Astrocyte of the hippocampus (primary cell): Measurements from ENCODE around the gene SEMA5A.

Source experiments
- DNase-seq: peaks from one replicate; pipeline ENCODE4 v3.0.0; 2011; ENCODE audit warnings: low read depth, low spot score

SEMA5A gene

GRCh38 chr5:9331372-9331771 is 214.5 kb downstream of the SEMA5A start:
- no peak for DNase-seq

GRCh38 chr5:9329125-9329524 is 216.8 kb downstream of the SEMA5A start:
- no peak for DNase-seq

GRCh38 chr5:9325549-9325948 is 220.3 kb downstream of the SEMA5A start:
- no peak for DNase-seq

DNA sequence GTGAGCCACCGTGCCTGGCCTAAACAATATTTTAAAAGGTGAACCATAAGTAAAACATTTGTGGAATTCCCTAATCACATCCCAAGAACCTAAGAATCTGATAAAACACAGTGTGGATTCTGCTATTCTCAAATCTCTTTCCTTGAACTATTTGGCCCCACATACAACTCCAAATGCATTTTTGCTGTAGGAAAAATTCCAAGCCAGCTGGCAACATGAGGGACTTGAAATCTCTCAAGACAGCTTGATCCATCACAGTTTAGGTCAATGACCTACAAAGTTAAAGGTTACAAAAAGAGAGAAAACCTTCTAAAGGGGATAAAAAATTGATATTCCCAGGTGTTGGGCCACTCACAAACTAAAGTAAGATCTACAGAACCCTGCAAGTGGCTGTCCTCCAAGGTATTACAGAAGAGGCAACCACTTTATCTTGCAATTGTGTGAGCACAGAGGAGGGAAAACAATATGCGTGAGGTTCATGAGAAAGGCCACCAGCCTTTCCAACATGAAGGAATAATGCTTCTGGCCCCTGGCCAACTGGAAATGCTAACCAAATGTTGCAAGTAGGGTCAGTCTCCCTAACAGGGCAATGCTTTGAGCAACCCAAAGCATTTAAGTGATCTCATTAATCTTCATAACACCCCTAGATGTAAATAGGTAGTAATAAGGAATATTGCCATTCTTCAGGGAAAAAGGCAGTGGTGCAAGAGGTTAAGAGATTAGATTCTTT is 221.4 kb downstream of the SEMA5A start:
- DNase-seq, result no peak

- no peak for DNase-seq
Observed at GRCh38 chr5:9320652-9321051, 225.2 kb downstream of the SEMA5A start.

DNA sequence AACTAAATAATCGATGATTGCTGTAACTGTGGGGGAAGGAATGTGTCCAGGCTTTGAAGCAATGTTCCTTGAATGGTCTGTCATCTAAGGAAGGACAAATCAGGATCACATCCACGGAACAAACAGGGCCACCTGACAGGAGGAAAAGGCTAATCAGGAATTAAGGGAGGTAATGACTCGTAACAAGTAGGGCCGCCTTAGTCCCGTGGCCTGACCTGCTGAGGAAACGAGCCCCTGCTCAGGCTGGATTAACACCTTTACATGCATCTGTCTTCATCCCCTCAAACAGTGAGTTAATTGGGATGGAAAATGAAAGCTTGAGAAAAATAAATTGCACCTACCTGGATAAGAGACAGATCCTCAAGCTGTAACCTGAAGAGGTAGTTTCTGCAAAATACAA is 227.8 kb downstream of the SEMA5A start:
- DNase-seq, result no peak

DNA sequence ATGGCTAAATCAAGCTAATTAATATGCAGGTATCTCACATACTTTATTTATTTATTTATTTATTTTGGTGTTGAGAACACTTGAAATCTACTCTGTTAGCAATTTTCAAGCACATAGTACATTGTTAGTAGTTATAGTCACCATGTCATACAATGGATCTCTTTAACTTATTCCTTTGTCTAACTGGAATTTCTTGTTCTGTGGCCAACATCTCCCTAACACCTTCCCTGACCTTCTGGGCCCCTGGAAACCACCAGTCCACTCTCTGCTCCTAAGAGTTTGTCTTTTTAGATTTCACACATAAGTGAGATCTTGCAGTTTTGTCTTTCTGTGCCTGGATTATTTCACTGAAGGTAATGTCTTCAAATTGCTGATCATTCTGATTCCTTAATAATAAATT is 229.1 kb downstream of the SEMA5A start:
- peak; percentile 4 for DNase-seq

DNA sequence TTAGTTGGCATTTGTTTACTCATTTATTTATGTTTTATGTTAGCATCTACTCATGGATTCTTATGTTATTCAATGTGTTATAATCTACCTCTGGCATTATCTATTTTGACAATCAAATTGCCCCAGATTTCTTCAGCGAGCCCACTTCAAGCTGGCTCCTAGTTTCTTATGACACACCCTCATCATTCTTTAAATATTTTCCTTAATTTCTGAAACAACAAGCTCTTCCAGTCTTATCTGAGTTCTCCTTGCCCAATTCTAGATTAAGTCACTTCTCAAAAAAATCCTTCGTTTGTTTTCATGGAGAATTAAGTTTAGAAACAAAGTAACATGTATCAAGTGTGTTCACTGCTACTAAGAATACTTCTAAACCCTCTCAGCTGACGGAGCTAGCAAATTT is 229.8 kb downstream of the SEMA5A start:
- DNase-seq, result no peak

DNA sequence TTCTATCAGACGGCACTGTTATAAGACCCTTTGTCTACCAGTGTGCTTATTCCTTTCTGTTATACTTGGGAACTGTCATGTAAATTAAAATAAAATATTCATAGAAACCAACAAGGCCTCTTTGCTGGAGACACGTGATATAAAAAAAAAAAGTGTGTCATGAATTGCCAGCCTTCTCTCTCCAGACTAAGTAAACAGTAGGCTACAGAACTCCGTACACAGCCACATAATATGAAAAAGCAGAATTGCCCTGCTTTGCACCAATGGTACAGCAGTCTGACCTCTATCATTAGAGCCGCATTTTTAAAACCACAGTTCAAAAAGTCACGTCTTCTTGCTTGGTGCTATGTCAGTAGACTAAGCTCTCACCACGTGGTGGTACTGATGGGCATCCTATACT is 231.3 kb downstream of the SEMA5A start:
- DNase-seq, result no peak

DNA sequence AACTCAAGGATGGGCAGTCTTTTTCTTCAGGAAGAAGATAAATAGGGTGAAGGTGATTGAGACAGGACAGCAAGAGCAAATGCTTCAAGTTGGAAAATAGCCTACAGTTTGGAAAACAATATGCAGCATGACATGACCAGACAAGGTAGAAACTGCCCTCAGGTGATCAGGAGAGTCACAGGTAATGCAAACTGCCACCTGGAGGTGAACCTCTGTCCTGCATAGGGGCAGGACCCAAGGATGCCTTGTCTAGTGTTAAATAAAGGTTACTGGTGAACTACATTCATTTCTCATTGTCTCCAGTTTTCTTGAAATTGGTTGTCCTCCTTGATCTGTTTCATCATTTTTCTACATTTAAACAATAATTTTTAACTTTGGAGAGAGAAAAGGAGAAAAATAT is 232.1 kb downstream of the SEMA5A start:
- DNase-seq, result no peak

- DNase-seq, result no peak
Observed at GRCh38 chr5:9307150-9307549, 238.7 kb downstream of the SEMA5A start.

GRCh38 chr5:9302218-9302617 is 243.7 kb downstream of the SEMA5A start:
- no peak for DNase-seq

DNA sequence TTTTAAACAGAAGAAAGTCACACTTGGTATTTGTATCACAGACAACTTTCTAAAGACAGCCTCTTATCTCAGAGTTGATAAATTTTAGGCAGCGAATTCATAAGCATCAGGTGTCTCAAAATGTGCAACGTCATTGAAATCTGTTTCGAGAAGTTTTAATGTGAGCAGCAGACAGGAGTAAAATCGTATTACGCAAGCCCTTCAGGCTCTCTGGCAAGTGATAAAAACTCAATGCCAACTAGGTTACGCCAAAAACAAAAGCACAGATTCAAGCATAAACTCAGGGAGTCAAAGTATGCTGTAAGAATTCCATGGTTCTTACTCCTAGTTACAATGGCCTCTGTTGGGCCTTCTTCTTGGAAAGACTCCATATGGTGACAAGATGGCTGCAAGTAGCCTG is 244.7 kb downstream of the SEMA5A start:
- no peak for DNase-seq

DNA sequence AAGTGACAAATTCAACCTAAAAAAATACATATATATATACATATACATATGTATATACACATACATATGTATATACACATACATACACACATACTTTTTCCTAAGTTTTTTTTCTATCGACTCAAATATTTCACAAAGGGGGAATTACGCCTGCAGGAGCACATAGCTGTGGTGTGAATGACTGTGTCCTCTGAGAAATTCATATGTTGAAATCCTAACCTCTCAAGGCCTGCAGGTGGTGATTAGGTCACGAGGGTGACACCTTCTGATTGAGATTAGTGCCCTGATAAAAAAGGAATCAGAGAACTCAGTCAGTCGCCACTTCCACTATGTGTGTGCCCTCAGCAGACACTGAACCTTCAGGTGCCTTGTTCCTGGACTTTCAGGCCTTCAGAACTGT is 248.7 kb downstream of the SEMA5A start:
- DNase-seq, result no peak

DNA sequence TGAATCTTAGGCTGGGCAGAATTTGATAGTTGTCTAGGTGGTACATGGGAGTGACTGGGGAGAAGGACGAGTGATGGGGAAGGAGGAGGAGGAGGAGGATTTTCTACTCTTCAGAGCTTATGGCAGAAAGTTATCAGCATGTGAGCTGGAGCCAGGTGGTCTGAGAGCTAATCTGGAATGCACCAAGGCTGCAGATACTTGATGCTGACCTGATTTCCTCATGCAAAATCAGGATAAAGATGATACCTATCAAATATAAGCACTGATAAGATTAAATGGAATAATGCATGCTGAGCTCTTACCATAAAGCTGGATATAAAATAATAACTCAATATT is 250.4 kb downstream of the SEMA5A start:
- no peak for DNase-seq

- DNase-seq, result no peak
Observed at GRCh38 chr5:9294793-9295465, 250.9 kb downstream of the SEMA5A start.

DNA sequence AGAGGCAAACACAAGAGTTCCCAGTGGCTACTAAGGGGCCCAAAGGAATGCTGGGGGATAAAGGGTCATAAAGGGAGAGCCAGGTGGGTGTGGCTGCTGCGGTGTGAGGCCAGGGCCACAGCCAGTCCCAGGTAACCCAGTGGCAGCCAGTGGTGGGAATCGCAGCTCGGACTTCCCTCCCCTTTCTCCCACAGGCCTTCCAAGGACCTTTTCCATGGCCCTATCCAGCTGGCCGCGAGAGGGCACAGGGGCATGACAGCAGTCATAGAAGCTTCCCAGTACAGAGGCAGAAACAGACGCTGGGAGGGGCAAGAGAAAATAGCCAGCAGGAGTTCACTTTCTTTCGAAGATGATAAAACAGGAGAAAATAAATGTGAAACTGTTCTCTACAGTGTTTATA is 257.6 kb downstream of the SEMA5A start:
- no peak for DNase-seq

GRCh38 chr5:9284781-9285307 is 261.0 kb downstream of the SEMA5A start:
- no peak for DNase-seq

DNA sequence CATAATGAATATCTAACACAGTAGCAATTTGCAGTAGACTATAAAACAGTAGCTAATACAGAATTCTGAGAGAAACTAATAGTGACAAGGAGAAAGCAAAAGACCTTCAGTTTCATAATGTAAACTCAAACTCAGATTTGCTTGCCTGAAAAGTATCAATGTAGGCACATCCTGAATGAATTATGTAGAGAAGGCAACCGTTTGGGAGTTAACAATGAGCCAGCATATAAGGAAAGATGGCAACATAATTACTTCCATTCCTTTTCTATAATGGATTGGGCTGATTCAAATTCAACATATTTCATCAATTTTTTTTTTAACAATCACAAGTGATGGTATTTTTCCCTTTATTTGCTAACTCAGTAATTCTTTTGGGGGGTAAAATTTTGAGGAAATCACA is 261.6 kb downstream of the SEMA5A start:
- DNase-seq, result no peak

DNA sequence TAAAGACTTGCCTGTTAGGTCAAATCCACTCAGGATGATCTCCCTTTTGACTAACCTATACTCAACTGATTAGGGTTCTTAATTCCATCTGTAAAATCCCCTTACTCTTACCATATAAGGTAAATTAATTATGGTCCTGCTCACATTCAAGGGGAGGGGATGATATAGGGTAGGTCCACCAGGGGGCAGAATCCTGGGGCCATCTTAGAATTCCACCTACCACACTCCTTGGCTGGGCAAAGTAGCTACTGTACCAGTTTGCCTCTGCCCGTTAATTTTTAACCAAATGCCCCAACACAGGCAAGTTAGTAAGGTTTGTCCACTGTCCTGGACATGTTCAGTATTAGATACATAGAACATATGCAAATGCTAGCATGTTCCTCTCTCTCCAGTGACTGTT is 262.4 kb downstream of the SEMA5A start:
- no peak for DNase-seq

GRCh38 chr5:9283021-9283420 is 262.9 kb downstream of the SEMA5A start:
- DNase-seq, result no peak

DNA sequence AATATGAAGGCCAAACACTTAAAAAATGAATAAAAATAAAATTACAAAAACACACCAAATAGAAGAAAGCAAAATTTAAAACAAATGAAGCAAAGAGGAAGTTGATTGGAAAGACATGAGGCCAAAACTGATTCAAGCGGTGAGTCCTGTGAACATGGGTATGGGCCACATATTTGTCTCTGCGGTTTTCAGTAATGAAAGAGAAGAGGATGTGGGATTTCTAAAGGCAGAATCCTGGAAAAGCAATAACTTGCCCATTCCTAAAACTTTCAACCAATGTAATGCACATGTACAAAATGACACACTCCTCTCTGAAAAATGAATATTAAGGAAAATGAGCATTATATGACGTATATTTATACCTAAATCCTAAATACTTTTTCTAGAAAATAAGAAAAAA is 263.7 kb downstream of the SEMA5A start:
- no peak for DNase-seq

- no peak for DNase-seq
Observed at GRCh38 chr5:9279774-9280173, 266.1 kb downstream of the SEMA5A start.
